Measurements from ENCODE around the gene NRXN3. TPM values are rescaled to one million over a fixed set of nuclear protein-coding genes. Genes with fewer than 3 reads are reported as not detected.

The NRXN3 gene
- total RNA-seq, 1 donor from 2014 or later = under 0.01 TPM

GRCh38 chr14:79332504-79333197 lies 1162.5 kb downstream of the NRXN3 start:
- DNase-seq (ENCODE audit: low read depth in 2 of 2) = no peak

- DNase-seq (ENCODE audit: low read depth in 2 of 2) = no peak
Observed at GRCh38 chr14:79333198-79333546, 1163.0 kb downstream of the NRXN3 start.

- DNase-seq (ENCODE audit: low read depth in 2 of 2) = no peak
Observed at GRCh38 chr14:79334272-79334671, 1164.1 kb downstream of the NRXN3 start.

GRCh38 chr14:79337761-79338160 lies 1167.6 kb downstream of the NRXN3 start:
- no peak for DNase-seq (ENCODE audit: low read depth in 2 of 2)

GRCh38 chr14:79342942-79343341 lies 1172.8 kb downstream of the NRXN3 start:
- DNase-seq (ENCODE audit: low read depth in 2 of 2) = no peak

- no peak for DNase-seq (ENCODE audit: low read depth in 2 of 2)
Observed at GRCh38 chr14:79351011-79351410, 1180.8 kb downstream of the NRXN3 start.

DNA sequence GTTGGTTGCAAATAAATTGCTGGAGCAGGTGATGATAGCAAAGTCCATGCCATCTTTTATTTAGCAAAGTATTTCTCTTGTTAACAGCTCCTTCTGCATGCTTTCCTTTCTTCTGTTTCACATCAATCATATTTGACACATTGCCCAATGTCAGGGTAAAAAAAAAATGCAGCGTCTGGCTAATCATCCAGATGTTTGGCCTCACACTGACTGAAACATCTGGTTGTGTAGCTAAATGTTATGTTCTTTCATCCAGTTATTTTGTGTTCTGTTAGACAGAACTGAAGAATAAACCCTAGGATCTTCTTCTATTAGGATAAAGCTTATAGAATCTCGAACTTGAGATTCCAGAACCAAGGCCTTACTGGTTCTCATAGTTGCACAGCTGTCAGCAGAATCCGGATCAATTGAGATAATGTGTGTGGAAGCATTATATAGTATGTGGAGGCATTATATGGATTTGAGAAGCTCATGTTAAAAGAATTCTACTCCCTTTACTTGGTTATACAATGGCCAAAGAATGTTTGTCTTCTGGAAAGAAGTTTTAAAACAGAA lies 1182.0 kb downstream of the NRXN3 start:
- DNase-seq (ENCODE audit: low read depth in 2 of 2) = no peak

GRCh38 chr14:79354336-79354735 lies 1184.2 kb downstream of the NRXN3 start:
- DNase-seq (ENCODE audit: low read depth in 2 of 2) = no peak

- DNase-seq (ENCODE audit: low read depth in 2 of 2) = peak in 1 of 2 donors; percentile 12
Observed at GRCh38 chr14:79356040-79356439, 1185.9 kb downstream of the NRXN3 start.

- DNase-seq (ENCODE audit: low read depth in 2 of 2) = no peak
Observed at GRCh38 chr14:79357307-79357706, 1187.1 kb downstream of the NRXN3 start.

DNA sequence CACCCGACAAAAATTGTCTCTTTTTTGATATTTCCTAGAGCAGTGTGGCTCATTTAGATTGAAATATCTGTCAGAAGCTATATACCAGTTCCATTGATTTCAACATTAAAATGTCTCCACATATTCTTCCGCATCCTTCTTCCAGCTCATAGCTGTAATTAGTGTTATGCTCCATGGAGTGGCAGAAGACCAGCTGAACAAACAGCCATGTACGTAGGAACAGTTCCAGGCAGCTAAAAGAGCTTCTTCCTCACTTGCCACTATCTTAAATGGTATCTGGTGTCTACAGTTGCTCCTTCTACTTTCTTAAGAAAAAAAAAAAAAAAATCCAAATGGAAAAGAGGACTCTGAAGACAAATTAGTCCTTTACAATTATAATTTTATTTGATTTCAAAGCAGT lies 1193.1 kb downstream of the NRXN3 start:
- no peak for DNase-seq (ENCODE audit: low read depth in 2 of 2)

GRCh38 chr14:79369359-79370332 lies 1199.5 kb downstream of the NRXN3 start:
- peak in 1 of 2 donors; percentile 89 for DNase-seq (ENCODE audit: low read depth in 2 of 2)

DNA sequence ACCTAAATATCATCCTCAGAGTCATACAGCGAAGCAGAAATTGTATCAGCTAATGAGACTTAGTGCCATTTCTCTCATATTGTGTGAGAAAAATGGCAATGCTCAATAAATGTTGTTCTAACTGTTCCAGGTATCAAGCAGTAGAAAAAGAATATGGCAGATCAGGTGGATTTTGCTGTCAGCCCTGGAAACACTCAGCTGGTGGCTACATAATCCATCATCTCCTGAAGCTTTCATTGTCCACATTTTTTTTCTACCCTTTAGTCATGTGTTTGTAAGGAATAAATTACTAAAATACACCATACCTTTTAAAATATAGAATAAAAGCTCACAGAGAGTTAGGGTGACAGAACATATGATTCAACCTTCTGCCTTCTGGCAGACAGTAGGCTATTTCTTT lies 1200.8 kb downstream of the NRXN3 start:
- no peak for DNase-seq (ENCODE audit: low read depth in 2 of 2)

DNA sequence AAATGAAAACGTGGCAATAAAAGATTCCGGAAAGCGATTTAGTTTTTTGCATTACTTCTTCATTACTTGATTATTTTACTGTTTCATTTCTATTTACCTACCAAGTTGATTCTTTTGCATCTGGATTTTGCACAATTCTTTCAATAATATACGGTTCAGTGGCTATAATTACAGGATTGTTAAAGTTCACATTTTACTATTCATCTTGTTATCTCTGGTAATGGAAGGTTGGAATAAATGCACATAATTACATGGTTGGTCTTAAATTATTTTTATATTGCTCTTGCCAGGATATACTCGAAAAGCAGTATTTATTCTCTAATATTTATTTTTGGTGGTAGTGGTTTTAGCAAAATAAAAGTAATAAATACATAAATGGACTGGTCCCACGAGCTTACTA lies 1203.3 kb downstream of the NRXN3 start:
- DNase-seq (ENCODE audit: low read depth in 2 of 2) = no peak

GRCh38 chr14:79375356-79375755 lies 1205.2 kb downstream of the NRXN3 start:
- no peak for DNase-seq (ENCODE audit: low read depth in 2 of 2)

DNA sequence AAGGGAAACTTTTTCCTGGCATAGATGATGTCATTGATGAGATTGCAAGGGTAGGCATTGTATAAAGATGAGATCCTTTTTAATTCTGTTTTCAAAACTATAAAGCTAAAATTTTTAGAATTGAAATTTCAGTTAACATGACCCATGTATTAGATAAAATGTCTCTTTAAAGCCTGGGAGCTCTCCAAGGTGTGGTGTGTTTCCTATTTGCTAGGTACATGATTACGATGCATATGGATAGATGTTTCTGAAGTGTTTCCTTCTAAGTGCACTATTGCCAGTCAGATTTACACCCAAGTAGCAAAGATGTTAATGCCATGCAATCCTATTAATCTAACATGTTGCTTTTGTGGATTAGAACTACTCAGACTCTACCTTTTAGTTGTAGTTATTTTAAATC lies 1206.4 kb downstream of the NRXN3 start:
- DNase-seq (ENCODE audit: low read depth in 2 of 2) = no peak

- DNase-seq (ENCODE audit: low read depth in 2 of 2) = no peak
Observed at GRCh38 chr14:79378020-79378419, 1207.8 kb downstream of the NRXN3 start.

DNA sequence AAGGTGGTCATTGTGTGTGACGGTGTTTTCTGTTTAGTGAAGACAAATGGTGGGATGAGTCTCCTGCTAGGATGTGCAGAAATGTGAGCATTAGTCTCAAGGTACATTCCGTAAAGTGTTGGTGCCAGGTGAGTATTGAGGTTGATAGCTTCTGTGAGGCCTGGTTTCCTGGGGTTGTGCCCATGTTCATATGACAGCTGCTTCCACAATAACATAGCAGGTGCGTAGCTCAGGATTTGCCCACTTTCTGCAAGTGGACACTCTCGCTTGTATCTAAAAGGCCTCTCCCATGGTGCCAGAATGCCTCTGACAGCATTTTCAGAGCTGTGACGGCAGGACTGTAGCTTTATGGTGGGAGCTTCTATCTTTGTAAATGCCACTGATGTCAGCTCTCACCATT lies 1209.1 kb downstream of the NRXN3 start:
- no peak for DNase-seq (ENCODE audit: low read depth in 2 of 2)

DNA sequence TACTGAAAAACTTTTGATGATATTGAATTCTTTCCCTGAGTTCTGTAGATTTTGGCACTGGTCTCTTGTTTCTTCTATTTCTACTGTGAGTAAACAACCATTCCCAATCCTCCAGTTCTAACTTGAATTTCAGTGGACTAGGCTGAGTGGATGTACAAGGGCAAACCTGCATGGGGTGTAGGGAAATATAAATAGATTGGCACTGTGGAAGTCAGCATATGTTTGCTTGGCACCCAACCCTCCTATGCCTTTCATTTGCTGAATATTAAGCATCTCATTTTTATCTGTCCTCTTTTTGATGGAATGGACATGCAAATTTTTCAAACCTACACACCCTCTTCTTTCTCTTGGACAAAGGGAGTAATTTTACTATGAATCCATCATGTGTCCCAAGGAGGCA lies 1212.9 kb downstream of the NRXN3 start:
- DNase-seq (ENCODE audit: low read depth in 2 of 2) = no peak

DNA sequence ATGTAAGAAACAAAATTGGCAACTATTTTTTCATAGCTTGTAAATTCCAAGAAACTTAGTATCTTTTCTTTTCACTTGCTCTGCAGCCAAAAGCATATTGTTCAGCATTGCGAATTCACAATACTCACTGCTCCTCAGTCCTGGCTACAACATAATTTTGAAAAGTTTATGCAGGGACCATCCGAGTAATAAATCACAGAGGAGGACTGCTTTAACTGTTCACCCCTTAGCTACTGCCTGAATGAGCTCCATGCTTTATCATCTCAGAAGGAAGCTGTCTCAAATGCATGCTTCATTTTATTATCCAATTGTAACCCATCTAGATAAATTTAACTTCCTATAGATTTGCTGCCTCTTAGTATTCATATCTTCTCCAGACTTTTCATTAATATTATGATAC lies 1213.3 kb downstream of the NRXN3 start:
- no peak for DNase-seq (ENCODE audit: low read depth in 2 of 2)

DNA sequence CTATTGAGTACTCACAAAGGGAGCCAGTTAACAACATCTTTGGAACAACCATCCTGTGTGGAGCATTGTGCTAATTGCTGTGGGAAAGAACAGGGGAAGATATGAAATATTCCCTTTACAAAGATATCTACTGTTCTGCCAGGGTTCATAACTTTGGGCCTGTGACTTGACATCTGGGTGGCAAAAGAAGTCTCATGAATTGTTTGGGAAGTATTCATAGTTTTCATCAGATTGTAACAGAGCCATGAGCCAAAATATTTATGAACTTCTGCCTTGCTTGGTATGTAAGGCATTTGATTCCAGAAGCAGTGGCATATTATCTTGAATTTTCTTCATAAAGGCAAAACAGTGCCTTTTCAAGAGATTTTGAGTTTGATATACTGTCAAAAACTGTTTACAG lies 1224.9 kb downstream of the NRXN3 start:
- no peak for DNase-seq (ENCODE audit: low read depth in 2 of 2)

DNA sequence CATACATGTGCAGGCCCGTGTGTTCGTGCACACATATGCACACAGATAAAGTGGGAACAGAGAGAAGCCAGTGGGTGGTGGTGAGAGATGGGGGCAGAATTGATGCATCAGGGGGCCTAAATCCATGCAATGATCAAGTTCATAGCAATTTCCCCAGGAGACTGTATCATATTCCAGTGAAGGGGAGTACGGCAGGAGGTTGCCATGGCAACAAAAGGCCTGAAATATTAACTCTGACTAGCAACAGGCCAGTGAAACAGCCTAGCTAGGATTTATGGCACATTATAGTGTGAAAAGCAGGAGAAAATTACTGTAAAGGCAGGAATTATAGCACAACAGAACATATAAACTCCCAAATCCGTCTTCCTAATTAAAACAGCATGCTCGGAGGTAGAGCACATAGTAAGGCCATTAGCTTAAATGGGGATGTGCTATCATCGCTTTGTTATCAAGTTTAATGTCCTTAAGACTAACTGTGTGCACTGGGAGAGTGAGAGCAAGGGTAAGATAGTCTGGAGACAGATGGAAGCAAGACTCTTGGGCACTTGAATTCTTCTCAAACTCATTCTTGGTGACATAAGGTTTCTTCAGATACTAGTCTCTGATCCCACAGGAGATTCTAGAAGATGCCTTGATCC lies 1234.8 kb downstream of the NRXN3 start:
- DNase-seq (ENCODE audit: low read depth in 2 of 2) = no peak

Data from dermis microvascular lymphatic vessel endothelial cell (primary cell).